Astrocyte of the cerebellum (primary cell): ENCODE results near the gene FN1.
"Not testable (repeated sequence)": the region's sequence is repeated elsewhere in the genome, so short reads cannot be mapped to it uniquely, and the experiment has no call there.

Experiments used
- DNase-seq: peaks from one replicate; pipeline ENCODE4 v3.0.0-alpha.2; 2011; ENCODE audit warnings: low read depth
- H3K4me3 ChIP-seq: 2 replicates; pipeline ENCODE4 v1.5.1; 2011; ENCODE audit warnings: mild to moderate bottlenecking, low read depth, low read length, moderate library complexity
- in situ Hi-C: cut with HindIII; loops from 2 replicates; pipeline ENCODE4 v1.10.0; 2017; ENCODE audit warnings: low sequenced_read_pairs
- TF ChIP-seq, protein P1 (sequence below): IDR thresholded peaks from 2 replicates; pipeline ENCODE4 v1.5.1; 2012; ENCODE audit warnings: low read length, low read depth, moderate library complexity, mild to moderate bottlenecking; ENCODE audit errors: missing control alignments

Gene FN1

DNA sequence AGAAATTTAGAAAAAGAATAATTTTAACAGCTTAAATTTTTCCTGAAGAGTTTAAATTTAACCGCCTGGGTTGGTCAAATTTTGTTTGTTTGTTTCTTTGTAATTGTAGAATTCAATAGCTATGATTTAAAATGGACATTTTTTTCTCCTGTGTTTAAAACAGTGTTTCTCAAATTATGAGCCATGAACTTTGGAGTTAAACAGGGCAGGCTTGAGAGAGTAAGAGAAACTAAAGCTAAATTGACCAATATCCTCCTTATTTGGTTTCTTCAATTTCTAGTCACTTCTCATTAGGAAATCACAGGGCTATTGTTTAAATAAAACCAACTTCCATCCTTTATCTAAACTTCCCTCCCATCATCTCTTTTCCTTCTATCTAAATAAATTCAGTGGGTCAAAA lies 21.9 kb downstream of the FN1 start:
- in situ Hi-C loops, result no loop called here
- TF ChIP-seq, protein P1, sequence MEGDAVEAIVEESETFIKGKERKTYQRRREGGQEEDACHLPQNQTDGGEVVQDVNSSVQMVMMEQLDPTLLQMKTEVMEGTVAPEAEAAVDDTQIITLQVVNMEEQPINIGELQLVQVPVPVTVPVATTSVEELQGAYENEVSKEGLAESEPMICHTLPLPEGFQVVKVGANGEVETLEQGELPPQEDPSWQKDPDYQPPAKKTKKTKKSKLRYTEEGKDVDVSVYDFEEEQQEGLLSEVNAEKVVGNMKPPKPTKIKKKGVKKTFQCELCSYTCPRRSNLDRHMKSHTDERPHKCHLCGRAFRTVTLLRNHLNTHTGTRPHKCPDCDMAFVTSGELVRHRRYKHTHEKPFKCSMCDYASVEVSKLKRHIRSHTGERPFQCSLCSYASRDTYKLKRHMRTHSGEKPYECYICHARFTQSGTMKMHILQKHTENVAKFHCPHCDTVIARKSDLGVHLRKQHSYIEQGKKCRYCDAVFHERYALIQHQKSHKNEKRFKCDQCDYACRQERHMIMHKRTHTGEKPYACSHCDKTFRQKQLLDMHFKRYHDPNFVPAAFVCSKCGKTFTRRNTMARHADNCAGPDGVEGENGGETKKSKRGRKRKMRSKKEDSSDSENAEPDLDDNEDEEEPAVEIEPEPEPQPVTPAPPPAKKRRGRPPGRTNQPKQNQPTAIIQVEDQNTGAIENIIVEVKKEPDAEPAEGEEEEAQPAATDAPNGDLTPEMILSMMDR, result no peak
- no peak for DNase-seq
- no peak overlapping the region for H3K4me3 ChIP-seq

DNA sequence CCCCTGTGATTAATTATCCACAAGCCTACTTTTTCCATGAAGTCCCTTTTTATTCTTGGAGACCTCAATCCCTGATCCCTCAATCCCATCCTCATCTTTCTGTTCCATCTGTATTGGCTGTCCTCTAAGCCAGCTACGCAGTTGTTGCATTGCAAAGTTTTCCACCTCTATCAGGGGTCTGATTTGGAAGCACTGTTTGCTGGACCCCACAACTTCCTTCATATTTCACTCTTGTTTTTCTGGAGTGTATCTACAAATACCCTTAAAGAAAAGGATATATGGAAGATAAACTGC lies 22.4 kb downstream of the FN1 start:
- TF ChIP-seq, protein P1, result no peak
- no peak for DNase-seq
- in situ Hi-C loops, result no loop called here
- no peak overlapping the region for H3K4me3 ChIP-seq

DNA sequence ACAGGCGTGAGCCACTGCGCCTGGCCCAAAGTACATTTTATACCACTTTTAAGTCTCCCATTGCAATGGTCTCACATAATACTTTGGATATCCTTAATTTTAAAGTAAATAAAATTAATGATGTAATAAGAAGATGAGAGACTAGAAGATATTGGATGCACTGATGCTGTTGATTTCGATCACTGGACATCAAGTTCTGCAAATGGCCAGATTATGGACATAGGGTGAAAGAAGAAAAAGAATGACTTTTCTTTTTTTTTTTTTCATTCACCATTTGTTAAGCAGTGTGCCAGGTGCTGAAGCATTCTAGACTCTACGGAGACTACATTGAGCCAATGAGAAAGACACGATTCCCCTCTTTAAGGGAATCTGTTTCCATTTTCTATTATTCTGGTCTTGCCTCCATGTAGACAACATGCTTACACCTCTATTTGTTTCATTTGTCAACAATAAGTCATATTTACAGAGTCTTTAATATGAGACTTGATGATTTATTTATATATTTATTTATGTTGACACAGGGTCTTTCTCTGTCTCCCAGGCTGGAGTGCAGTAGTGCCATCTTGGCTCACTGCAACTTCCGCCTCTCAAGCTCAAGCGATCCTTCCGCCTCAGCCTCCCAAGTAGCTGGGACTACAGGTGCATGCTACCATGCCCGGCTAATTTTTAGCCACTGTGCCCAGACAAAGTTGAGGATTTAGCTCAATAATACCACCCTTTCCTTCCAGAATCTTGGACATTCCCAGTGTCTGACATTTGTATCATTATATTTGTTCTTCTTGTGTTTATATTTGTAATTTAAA lies 23.7 kb downstream of the FN1 start:
- in situ Hi-C loops, result no loop called here
- DNase-seq, result no peak
- TF ChIP-seq, protein P1, result no peak
- no peak overlapping the region for H3K4me3 ChIP-seq

DNA sequence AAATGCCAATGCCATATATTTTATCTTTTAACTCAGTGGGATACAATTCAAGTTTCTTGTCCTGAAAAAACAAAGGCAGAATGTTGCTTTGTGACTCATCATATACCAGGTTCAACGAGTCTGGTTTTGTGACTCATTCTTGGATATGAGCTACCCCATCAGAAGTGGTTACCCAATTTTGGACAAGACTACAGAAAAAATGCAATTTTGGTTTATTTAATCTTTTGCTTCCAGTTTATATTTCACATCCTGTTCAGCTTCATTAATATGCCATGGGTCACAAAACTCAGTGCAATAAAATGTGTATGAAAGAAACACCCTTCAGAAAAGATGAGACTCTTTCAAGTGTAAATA lies 25.0 kb downstream of the FN1 start:
- TF ChIP-seq, protein P1, result no peak
- DNase-seq, result peak; percentile 95
- no peak overlapping the region for H3K4me3 ChIP-seq
- in situ Hi-C loops, result no loop called here

DNA sequence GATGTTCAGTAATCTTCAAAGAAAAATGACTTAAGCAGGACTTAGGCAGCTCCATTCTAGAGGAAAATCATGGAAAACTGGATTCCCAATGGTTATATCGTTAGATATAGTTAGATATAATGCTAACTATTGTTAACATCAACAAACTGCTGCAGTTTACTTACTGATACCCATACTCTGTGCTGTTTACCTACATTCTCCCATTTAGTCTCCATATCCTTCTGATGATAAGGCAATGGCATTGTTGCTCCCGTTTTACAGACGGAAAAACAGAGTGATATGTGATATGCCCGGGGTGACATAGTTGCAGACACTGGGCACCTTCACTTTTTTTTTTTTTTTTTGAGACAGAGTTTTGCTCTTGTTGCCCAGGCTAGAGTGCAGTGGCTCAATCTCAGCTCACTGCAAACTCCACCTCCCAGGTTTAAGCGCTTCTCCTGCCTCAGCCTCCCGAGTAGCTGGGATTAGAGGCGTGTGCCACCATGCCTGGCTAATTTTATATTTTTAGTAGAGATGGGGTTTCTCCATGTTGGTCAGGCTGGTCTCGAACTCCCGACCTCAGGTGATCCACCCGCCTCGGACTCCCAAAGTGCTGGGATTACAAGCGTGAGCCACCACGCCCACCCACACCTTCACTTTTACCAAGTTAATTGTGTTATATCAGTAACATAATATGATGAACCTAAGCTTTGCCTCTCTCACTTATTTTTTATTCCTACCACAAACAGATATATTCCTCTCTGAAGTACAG lies 25.5 kb downstream of the FN1 start:
- in situ Hi-C loops, H3K4me3 ChIP-seq, DNase-seq: not testable (repeated sequence)

DNA sequence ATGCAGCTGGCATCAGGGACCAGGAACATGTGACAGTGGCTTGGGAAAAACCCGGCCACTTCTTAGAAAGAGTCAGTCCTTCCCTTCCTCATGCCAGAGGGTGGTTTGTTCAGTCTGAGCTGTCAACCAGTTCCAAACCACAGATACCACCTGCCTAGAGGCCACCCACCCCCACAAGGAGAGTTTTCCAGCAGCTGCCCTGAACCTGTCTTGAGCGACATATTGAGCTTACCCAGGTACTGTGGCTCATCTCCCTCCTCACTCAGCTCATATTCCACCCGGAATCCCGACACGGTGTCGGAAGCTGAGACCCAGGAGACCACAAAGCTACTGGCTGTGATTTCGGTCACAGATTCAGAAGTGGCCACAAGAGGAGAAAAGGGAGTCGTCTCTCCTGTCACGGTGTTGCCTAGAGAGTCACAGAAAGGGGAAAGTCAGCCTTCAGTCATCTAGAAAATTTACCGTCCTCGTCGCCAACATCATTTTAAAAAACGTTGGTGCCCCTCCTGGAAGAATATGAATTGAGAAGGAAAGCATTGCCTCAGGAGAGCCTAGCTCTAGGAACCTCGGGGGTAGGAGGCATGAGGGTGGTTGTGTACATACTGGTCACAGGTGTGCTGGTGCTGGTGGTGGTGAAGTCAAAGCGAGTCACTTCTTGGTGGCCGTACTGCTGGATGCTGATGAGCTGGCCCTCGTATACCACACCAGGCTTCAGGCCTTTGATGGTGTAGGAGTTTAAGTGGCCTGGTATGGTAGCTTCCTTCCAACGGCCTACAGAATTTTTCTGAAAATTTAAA lies 26.3 kb downstream of the FN1 start:
- TF ChIP-seq, protein P1, result no peak
- no peak for DNase-seq
- no peak overlapping the region for H3K4me3 ChIP-seq
- in situ Hi-C loops, result no loop called here

DNA sequence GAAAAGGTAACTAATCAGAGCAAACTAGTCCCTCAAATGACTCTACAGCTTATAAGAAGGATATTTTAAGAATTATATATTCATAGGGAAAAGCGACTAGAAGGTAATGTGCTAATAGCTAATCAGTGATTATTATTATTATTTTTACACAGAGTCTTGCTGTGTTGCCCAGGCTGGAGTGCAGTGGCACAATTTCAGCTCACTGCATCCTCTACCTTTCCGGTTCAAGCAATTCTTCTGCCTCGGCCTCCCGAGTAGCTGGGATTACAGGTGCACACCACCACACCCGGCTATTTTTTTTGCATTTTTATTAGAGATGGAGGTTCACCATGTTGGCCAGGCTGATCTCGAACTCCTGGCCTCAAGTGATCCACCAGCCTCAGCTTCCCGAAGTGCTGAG lies 27.4 kb downstream of the FN1 start:
- H3K4me3 ChIP-seq, DNase-seq, in situ Hi-C loops: not testable (repeated sequence)
